Tibial nerve (tissue), 4 donors: ENCODE measurements around the gene STK4. TPM values are rescaled to one million over a fixed set of nuclear protein-coding genes. Genes with fewer than 3 reads are reported as not detected.

Experiments used
- DNase-seq, 2 donors: peaks; one replicate each; pipeline ENCODE4 v3.0.0-alpha.2; 2019; ENCODE audit warnings: low spot score in 2 of 2
- H3K27ac ChIP-seq, 4 donors: fragments of 200-600 bp; sonication (generic) in 3 of 4; one replicate each; pipeline ENCODE4 v1.5.1; 2017 to 2019; ENCODE audit warnings: mild to moderate bottlenecking in 1 of 4
- H3K27me3 ChIP-seq, 2 donors: fragments of 200-600 bp; sonication (generic) in 1 of 2; one replicate each; pipeline versions ENCODE4 v1.5.1 to v1.6.0; 2017 to 2019
- H3K36me3 ChIP-seq, 3 donors: fragments of 200-600 bp; sonication (generic); one replicate each; pipeline ENCODE4 v1.5.1; 2018 to 2019
- H3K4me1 ChIP-seq, 4 donors: fragments of 200-600 bp; sonication (generic) in 3 of 4; one replicate each; pipeline ENCODE4 v1.5.1; 2017 to 2019
- H3K4me3 ChIP-seq, 4 donors: fragments of 200-600 bp; sonication (generic) in 3 of 4; one replicate each; pipeline ENCODE4 v1.5.1; 2017 to 2019; ENCODE audit warnings: mild to moderate bottlenecking in 1 of 4, moderate library complexity in 1 of 4
- H3K9me3 ChIP-seq, 4 donors: fragments of 200-600 bp; sonication (generic) in 3 of 4; one replicate each; pipeline ENCODE4 v1.5.1; 2017 to 2019
- EP300 ChIP-seq, 2 donors: sonication (generic); formaldehyde crosslinking; IDR thresholded peaks; one replicate each; pipeline ENCODE4 v1.6.1; 2017; ENCODE audit warnings: antibody characterized with exemption in 2 of 2, mild to moderate bottlenecking in 1 of 2
- POLR2A ChIP-seq, 2 donors: fragments of 450-650 bp; IDR thresholded peaks; one replicate each; pipeline ENCODE4 v1.6.1; 2017; ENCODE audit warnings: antibody characterized with exemption in 2 of 2, mild to moderate bottlenecking in 2 of 2, moderate library complexity in 2 of 2
- WGBS, 2 donors: methylation state at CpG; one replicate each; pipeline ENCODE4 v1.1.5; 2018; 5-methylcytosine and 5-hydroxymethylcytosine counted together
- total RNA-seq, 4 donors: library from RNA; depleted of rRNA; stranded (reverse); fragments of >200 nt; gene quantifications; one replicate each; pipeline ENCODE4 v1.1.0, GENCODE V29; 2016
- TF ChIP-seq, protein P1 (sequence below), 5 experiments: fragments of 200-600 bp in 3 of 5; fragments of 450-650 bp in 2 of 5; sonication (generic) in 3 of 5; IDR thresholded peaks; one replicate each; pipeline ENCODE4 v1.5.1; 2016 to 2019; ENCODE audit warnings: antibody characterized with exemption in 5 of 5, mild to moderate bottlenecking in 3 of 5, moderate library complexity in 2 of 5

STK4 gene
- total RNA-seq, 4 donors from 2014 or later = 24.3 to 28.5 (median 27.1) TPM

DNA sequence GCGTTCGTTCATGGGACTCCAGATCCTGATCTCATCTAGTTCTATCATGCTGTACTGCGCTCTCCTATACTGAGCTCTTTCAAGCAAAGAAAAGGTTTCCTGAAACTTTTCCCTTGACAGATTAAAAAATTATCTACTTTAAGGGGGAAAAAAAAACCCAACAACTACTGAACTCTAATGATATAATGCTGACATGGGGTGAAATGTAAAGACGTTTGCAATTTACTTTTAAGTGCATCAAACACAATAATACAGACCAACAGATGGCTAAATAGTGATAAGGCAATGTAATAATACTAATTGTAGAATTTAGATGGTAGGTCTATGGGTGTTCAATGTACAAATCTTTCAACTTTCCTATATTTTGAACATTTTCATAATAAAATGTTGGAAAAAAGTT is 22.5 kb upstream of the STK4 start:
- Histone ChIP-seq H3K36me3 (peaks cover 0 to 100% (median 21%) of the 10 kb centered on the region in 3 donors), H3K4me3 (no peak overlapping the region), H3K27ac (no peak overlapping the region), H3K27me3 (no peaks in the 10 kb centered on the region), H3K4me1 (no peaks in the 10 kb centered on the region), H3K9me3 (no peaks in the 10 kb centered on the region)
- TF ChIP-seq EP300 (IDR thresholded peaks at IDR 0.05) (no peak), POLR2A (IDR thresholded peaks at IDR 0.05) (no peak)
- TF ChIP-seq, protein P1, sequence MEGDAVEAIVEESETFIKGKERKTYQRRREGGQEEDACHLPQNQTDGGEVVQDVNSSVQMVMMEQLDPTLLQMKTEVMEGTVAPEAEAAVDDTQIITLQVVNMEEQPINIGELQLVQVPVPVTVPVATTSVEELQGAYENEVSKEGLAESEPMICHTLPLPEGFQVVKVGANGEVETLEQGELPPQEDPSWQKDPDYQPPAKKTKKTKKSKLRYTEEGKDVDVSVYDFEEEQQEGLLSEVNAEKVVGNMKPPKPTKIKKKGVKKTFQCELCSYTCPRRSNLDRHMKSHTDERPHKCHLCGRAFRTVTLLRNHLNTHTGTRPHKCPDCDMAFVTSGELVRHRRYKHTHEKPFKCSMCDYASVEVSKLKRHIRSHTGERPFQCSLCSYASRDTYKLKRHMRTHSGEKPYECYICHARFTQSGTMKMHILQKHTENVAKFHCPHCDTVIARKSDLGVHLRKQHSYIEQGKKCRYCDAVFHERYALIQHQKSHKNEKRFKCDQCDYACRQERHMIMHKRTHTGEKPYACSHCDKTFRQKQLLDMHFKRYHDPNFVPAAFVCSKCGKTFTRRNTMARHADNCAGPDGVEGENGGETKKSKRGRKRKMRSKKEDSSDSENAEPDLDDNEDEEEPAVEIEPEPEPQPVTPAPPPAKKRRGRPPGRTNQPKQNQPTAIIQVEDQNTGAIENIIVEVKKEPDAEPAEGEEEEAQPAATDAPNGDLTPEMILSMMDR (IDR thresholded peaks at IDR 0.05) = no peak
- 84 to 90% methylated on average over 4 of the region's 4 CpGs for whole genome bisulfite sequencing, 2 donors
- no peak for DNase-seq

DNA sequence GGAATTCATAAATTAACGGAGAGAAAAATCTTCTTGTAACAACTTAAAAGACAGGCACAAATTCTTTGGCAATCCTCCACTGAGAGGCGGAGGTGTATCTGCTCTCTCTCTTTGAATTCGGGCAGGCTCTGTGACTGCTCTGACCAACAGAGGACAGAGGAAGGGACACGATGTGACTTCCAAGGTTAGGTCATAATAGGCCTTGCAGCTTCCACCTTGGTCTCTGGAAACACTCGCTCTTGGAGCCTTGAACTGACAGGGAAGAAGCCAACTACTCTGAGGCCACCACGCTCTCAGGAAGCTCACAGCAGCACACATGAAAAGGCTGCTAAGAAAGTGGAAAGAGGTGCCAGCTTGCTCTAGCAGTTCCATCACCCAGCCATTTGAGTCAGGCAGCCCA is 21.1 kb upstream of the STK4 start:
- Histone ChIP-seq H3K4me3 (no peak overlapping the region), H3K4me1 (no peaks in the 10 kb centered on the region), H3K27ac (no peak overlapping the region), H3K27me3 (no peaks in the 10 kb centered on the region), H3K36me3 (peaks cover 0 to 100% (median 21%) of the 10 kb centered on the region in 3 donors), H3K9me3 (no peaks in the 10 kb centered on the region)
- no peak for DNase-seq
- no peak for TF ChIP-seq EP300 (IDR thresholded peaks at IDR 0.05)
- TF ChIP-seq POLR2A (IDR thresholded peaks at IDR 0.05) = no peak
- TF ChIP-seq, protein P1 (IDR thresholded peaks at IDR 0.05) = no peak
- WGBS, 2 donors = 84 to 87% methylated on average over 6 of the region's 6 CpGs

DNA sequence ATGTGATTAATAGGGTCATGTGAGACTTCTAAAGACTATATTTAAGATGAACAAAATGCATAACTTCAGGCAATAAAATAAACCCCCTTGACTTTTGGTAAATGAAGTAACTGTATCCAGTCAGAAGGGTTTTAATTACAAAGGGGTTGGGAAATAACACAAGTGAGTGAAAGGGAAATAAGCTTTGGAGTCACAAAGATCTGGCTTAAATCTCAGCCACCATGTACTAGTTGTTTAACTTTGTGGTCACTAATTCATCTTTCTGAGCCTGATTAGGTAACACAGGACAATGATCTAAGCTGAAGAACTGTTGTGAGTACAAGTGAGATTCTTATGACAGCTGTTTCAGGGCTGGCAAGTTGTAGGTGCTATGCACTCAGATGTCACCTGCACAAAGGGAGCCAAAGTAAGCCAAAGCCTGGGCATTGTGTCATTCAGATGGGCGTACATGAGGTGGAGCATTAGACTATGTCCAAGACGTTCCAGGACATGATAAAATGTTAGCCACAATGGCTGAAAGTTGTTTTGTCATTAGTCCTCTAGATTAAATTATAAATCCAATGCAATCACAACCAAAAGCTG is 19.9 kb upstream of the STK4 start:
- no peaks in the 10 kb centered on the region for H3K4me1 ChIP-seq
- H3K9me3 ChIP-seq = no peaks in the 10 kb centered on the region
- H3K27ac ChIP-seq = no peak overlapping the region
- no peaks in the 10 kb centered on the region for H3K27me3 ChIP-seq
- no peak for DNase-seq
- WGBS, 2 donors = 77 to 84% methylated on average over 2 of the region's 2 CpGs
- peaks cover 0 to 100% (median 21%) of the 10 kb centered on the region in 3 donors for H3K36me3 ChIP-seq
- TF ChIP-seq EP300 (IDR thresholded peaks at IDR 0.05) (no peak), POLR2A (IDR thresholded peaks at IDR 0.05) (no peak)
- TF ChIP-seq, protein P1 (IDR thresholded peaks at IDR 0.05) = no peak
- no peak overlapping the region for H3K4me3 ChIP-seq

DNA sequence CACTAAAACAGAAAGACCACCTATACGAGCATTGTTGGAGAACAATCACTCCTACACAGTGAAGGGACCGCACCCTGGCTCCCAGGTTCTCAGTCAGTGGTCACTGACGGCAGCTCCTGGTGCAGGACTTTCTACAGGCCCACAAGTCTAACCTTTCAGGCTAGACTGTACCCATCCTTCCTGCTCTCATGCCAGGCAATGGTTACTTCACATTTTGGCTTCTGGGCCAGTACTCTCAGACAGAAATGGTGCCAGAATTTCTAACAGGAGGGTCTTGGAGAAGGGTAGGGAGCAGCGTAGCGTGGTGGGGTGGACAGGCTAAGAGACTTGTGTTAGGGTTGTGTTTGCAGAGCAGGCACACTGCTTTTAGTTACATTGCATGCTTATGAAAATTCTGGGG is 18.2 kb upstream of the STK4 start:
- peaks cover 0 to 99% (median 11%) of the 10 kb centered on the region in 3 donors for H3K36me3 ChIP-seq
- 91 to 93% methylated on average over 5 of the region's 5 CpGs for WGBS, 2 donors
- no peak for DNase-seq
- TF ChIP-seq POLR2A (IDR thresholded peaks at IDR 0.05) = no peak
- no peaks in the 10 kb centered on the region for H3K27me3 ChIP-seq
- H3K27ac ChIP-seq = no peak overlapping the region
- no peak overlapping the region for H3K4me3 ChIP-seq
- no peaks in the 10 kb centered on the region for H3K4me1 ChIP-seq
- H3K9me3 ChIP-seq = no peaks in the 10 kb centered on the region

DNA sequence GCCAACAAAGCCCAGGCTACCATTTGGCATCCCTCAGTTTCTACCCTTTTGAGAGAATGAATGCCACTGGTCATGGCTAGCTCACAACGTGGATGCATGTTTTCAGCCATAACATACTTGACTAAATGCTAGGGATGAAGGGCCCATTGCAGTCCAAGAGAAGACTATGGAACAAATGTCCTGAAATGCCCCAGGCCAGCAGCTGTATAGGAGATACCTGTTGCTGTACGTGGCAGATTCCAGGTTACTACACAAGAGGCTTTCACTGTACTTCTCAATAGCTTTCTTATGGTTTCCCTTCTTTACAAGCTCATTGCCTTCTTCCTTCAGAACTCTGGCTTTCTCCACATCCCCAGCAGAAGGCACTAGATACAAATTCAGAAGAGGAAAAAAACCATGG is 17.8 kb upstream of the STK4 start:
- H3K36me3 ChIP-seq = peaks cover 0 to 99% (median 11%) of the 10 kb centered on the region in 3 donors
- H3K4me1 ChIP-seq = no peaks in the 10 kb centered on the region
- TF ChIP-seq, protein P1 (IDR thresholded peaks at IDR 0.05) = no peak
- TF ChIP-seq EP300 (IDR thresholded peaks at IDR 0.05) = no peak
- no peak for TF ChIP-seq POLR2A (IDR thresholded peaks at IDR 0.05)
- no peak overlapping the region for H3K4me3 ChIP-seq
- H3K27me3 ChIP-seq = no peaks in the 10 kb centered on the region
- WGBS, 2 donors = 87 to 88% methylated on average over 2 of the region's 2 CpGs
- no peak overlapping the region for H3K27ac ChIP-seq
- no peaks in the 10 kb centered on the region for H3K9me3 ChIP-seq
- no peak for DNase-seq
